GM21381 (cell line): ENCODE results near the gene CAPZA1.
A peak's percentile ranks its signal among the peaks of the same experiment; 100 is the strongest.

ENCODE experiments used
- ATAC-seq: cut with Tn5 transposase; IDR thresholded peaks from one replicate; pipeline ENCODE4 v1.9.1; 2021; ENCODE audit warnings: mild to moderate bottlenecking, moderate library complexity; ENCODE audit not compliant: unreplicated experiment

CAPZA1 gene

GRCh38 chr1:112712191-112712590 is 92.6 kb downstream of the CAPZA1 start:
- no peak for ATAC-seq

- no peak for ATAC-seq
Observed at GRCh38 chr1:112712701-112713128, 93.1 kb downstream of the CAPZA1 start.

GRCh38 chr1:112713466-112714312 is 94.1 kb downstream of the CAPZA1 start:
- ATAC-seq: peak; percentile 21

- ATAC-seq: peak; percentile 17
Observed at GRCh38 chr1:112714313-112715263, 95.0 kb downstream of the CAPZA1 start.

- peak; percentile 74 for ATAC-seq
Observed at GRCh38 chr1:112715264-112716053, 95.8 kb downstream of the CAPZA1 start, which contains the start of gene PPM1J. PPM1J (minus strand) TSS chr1:112715332; CDS start chr1:112715301, 31 bp downstream.

- ATAC-seq: peak; percentile 31
Observed at GRCh38 chr1:112716133-112716720, 96.6 kb downstream of the CAPZA1 start.

GRCh38 chr1:112717263-112717873 is 97.7 kb downstream of the CAPZA1 start:
- no peak for ATAC-seq

GRCh38 chr1:112718691-112719418 is 99.2 kb downstream of the CAPZA1 start:
- ATAC-seq: no peak

GRCh38 chr1:112719706-112720105 is 100.1 kb downstream of the CAPZA1 start:
- ATAC-seq: no peak

- no peak for ATAC-seq
Observed at GRCh38 chr1:112720800-112721199, 101.2 kb downstream of the CAPZA1 start.
